Naive thymus-derived CD4-positive, alpha-beta T cell (primary cell): Measurements from ENCODE around the gene NXN. TPM values are rescaled to one million over a fixed set of nuclear protein-coding genes. Genes with fewer than 3 reads are reported as not detected.
"Not testable (repeated sequence)": the region's sequence is repeated elsewhere in the genome, so short reads cannot be mapped to it uniquely, and the experiment has no call there.

Source experiments
- ATAC-seq: fragments of 150-1000 bp; cut with Tn5 transposase; 2 replicates; pipeline ENCODE4 v1.10.0; 2021; ENCODE audit warnings: mild to moderate bottlenecking, moderate library complexity
- CTCF ChIA-PET: fragments of 350-600 bp; sonication (Branson Sonifier 250); formaldehyde crosslinking; loops from one replicate; lab custom pipeline; 2021; ENCODE audit warnings: antibody characterized with exemption; lab: Charles Lee
- POLR2A ChIA-PET: fragments of 350-600 bp; sonication (Branson Sonifier 250); formaldehyde crosslinking; loops from one replicate; lab custom pipeline; 2021; ENCODE audit warnings: antibody characterized with exemption, inconsistent platforms; lab: Charles Lee
- DNase-seq, 9 donors: peaks; one replicate each; pipeline versions ENCODE4 v3.0.0 to v3.0.0-alpha.2; 2020 to 2022; ENCODE audit warnings: mixed read lengths in 1 of 9
- H3K27ac ChIP-seq: one replicate; pipeline ENCODE4 v1.7.0; 2013; ENCODE audit warnings: mild to moderate bottlenecking, low read depth, low read length, moderate library complexity
- H3K27me3 ChIP-seq, 2 donors: one replicate each; pipeline ENCODE4 v1.7.0; 2013; ENCODE audit warnings: low read length in 2 of 2, mild to moderate bottlenecking in 2 of 2, moderate library complexity in 2 of 2; ENCODE audit not compliant: control insufficient read depth in 2 of 2, insufficient read depth in 2 of 2
- H3K36me3 ChIP-seq, 3 experiments: 1 replicate in 2 of 3; 2 replicates in 1 of 3; pipeline ENCODE4 v1.7.0; 2013; ENCODE audit warnings: low read length in 3 of 3, mild to moderate bottlenecking in 3 of 3, moderate library complexity in 1 of 3; ENCODE audit not compliant: insufficient read depth in 3 of 3, control insufficient read depth in 2 of 3
- H3K4me1 ChIP-seq, 2 donors: one replicate each; pipeline ENCODE4 v1.7.0; 2013; ENCODE audit warnings: low read length in 2 of 2, mild to moderate bottlenecking in 2 of 2, moderate library complexity in 1 of 2; ENCODE audit not compliant: control insufficient read depth in 2 of 2, insufficient read depth in 2 of 2
- H3K4me3 ChIP-seq: 2 replicates; pipeline ENCODE4 v1.7.0; 2013; ENCODE audit warnings: mild to moderate bottlenecking, low read length
- H3K9me3 ChIP-seq, 3 experiments: 1 replicate in 2 of 3; 2 replicates in 1 of 3; pipeline ENCODE4 v1.7.0; 2013; ENCODE audit warnings: low read length in 3 of 3; ENCODE audit not compliant: control insufficient read depth in 2 of 3
- H3K27ac Mint-ChIP-seq, 9 donors: one replicate each; pipeline ENCODE4 v1.8.0; 2020 to 2022; ENCODE audit warnings: mixed read lengths in 9 of 9, mild to moderate bottlenecking in 8 of 9, moderate library complexity in 5 of 9, inconsistent platforms in 2 of 9
- H3K27me3 Mint-ChIP-seq, 5 donors: one replicate each; pipeline ENCODE4 v1.8.0; 2021 to 2022; ENCODE audit warnings: mixed read lengths in 5 of 5, mild to moderate bottlenecking in 1 of 5
- H3K36me3 Mint-ChIP-seq, 5 donors: one replicate each; pipeline ENCODE4 v1.8.0; 2020 to 2022; ENCODE audit warnings: mixed read lengths in 5 of 5, mild to moderate bottlenecking in 3 of 5, inconsistent platforms in 1 of 5
- H3K4me1 Mint-ChIP-seq, 7 donors: one replicate each; pipeline ENCODE4 v1.8.0; 2020 to 2022; ENCODE audit warnings: mixed read lengths in 7 of 7, mild to moderate bottlenecking in 3 of 7, inconsistent platforms in 1 of 7
- H3K4me3 Mint-ChIP-seq, 10 donors: one replicate each; pipeline ENCODE4 v1.8.0; 2020 to 2022; ENCODE audit warnings: mild to moderate bottlenecking in 10 of 10, mixed read lengths in 10 of 10, moderate library complexity in 6 of 10, inconsistent platforms in 2 of 10
- H3K9me3 Mint-ChIP-seq, 11 donors: one replicate each; pipeline ENCODE4 v1.8.0; 2020 to 2022; ENCODE audit warnings: mixed read lengths in 11 of 11, mild to moderate bottlenecking in 4 of 11, inconsistent platforms in 1 of 11, moderate library complexity in 1 of 11
- intact Hi-C, 2 donors: fragments of 100-400 bp; cut with micrococcal nuclease; formaldehyde crosslinking; loops; one replicate each; pipeline ENCODE4 v1.15.1; 2023
- polyA plus RNA-seq, 2 donors: library from polyadenylated mRNA; unstranded; fragments of 300-500 nt; fragmentation: Illumina TruSeq; gene quantifications; one replicate each; pipeline ENCODE4 v1.2.3, GENCODE V29; 2021
- total RNA-seq, 6 experiments: library from RNA in 5 of 6; stranded (reverse) in 5 of 6; gene quantifications; 1 replicate in 5 of 6; 2 replicates in 1 of 6; pipeline ENCODE4 v1.2.3 and lab custom pipeline; 2021 to 2026

Gene NXN
- total and polyA plus RNA-seq, 7 experiments from 2014 or later, result 0.10 to 0.84 (median 0.30) TPM; not detected in 2

DNA sequence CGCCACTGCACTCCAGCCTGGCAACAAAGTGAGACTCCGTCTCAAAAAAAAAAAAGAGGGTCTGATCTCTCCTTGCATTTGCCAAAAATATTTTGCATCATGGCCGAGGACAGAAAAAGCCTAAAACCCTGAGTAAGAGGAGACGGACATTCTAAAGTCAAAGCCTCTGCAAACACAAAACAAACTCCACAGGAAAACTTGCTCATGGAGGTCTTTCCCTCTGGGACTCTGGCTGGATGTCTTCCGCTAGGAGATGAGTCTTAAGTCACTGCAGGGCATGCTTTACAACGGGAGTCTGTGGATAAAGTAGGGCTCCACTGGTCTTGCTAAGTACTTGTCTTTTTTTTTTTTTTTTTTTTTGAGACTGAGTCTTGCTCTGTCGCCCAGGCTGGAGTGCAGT is 123.4 kb downstream of the NXN start:
- Histone ChIP-seq H3K4me1 (no peaks in the 10 kb centered on the region), H3K9me3 (no peaks in the 10 kb centered on the region), H3K27ac (no peak overlapping the region), H3K4me3 (no peak overlapping the region), H3K27me3 (no peaks in the 10 kb centered on the region), H3K36me3 (no peaks in the 10 kb centered on the region)
- DNase-seq, result no peak
- H3K9me3 Mint-ChIP-seq, result peaks cover 0 to 1% (median 0%) of the 10 kb centered on the region in 11 donors
- POLR2A ChIA-PET, result no interaction called here
- peaks cover 0 to 13% (median 5%) of the 10 kb centered on the region in 5 donors for H3K27me3 Mint-ChIP-seq
- H3K4me1 Mint-ChIP-seq, result peaks cover 0 to 1% (median 0%) of the 10 kb centered on the region in 7 donors
- intact Hi-C loops, result no loop called here
- ATAC-seq, result no peak
- no peak overlapping the region for H3K4me3 Mint-ChIP-seq
- no peak overlapping the region for H3K27ac Mint-ChIP-seq
- H3K36me3 Mint-ChIP-seq, result no peaks in the 10 kb centered on the region
- CTCF ChIA-PET, result interaction anchor here (0.7 kb wide), 1 partner anchor 43 kb away, joined by 4 read pairs; no protein-coding TSS in a partner anchor

DNA sequence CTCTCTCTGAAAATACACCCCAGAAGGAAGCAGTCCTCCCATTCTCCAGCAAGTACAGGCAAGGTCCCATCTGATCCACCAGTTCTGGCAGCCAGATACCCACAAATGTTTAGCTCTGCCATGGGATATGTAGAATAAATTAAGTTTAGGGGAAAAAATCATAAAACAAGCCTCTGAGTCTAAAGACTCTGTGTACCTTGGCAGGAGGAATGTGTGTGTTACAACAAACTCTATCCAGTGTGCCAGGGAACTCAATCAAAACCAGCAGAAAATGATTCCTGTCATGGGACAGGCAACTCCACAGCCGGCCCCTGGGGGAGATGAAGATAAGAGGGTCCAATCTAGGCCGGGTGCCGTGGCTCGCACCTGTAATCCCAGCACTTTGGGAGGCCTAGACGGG is 124.0 kb downstream of the NXN start:
- Histone ChIP-seq H3K27ac (no peak overlapping the region), H3K4me1 (no peaks in the 10 kb centered on the region), H3K36me3 (no peaks in the 10 kb centered on the region), H3K4me3 (no peak overlapping the region), H3K9me3 (no peaks in the 10 kb centered on the region), H3K27me3 (no peaks in the 10 kb centered on the region)
- Mint-ChIP-seq H3K9me3 (peaks cover 0 to 1% (median 0%) of the 10 kb centered on the region in 11 donors), H3K27me3 (peaks cover 0 to 13% (median 7%) of the 10 kb centered on the region in 5 donors), H3K4me1 (peaks cover 0 to 1% (median 0%) of the 10 kb centered on the region in 7 donors), H3K4me3 (no peak overlapping the region), H3K27ac (no peak overlapping the region), H3K36me3 (no peaks in the 10 kb centered on the region)
- ChIA-PET CTCF (no interaction called here), POLR2A (no interaction called here)
- ATAC-seq (no peak), DNase-seq (no peak)
- intact Hi-C loops, result no loop called here

DNA sequence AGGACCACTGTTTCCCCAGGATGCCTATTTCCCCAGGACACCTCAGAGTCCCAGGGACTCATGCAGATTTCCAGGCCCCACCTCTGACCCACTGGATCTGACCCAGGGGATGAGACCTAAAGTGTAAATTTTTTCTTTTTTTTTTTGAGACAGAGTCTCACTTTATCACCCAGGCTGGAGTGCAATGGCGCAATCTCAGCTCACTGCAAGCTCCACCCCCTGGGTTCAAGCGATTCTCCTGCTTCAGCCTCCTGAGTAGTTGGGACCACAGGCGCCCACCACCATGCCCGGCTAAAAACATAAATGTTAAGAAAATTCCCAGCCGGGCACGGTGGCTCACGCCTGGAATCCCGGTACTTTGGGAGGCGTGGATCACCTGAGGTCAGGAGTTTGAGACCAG is 126.7 kb downstream of the NXN start:
- H3K4me3 Mint-ChIP-seq, H3K9me3 Mint-ChIP-seq, H3K36me3 Mint-ChIP-seq, POLR2A ChIA-PET, ATAC-seq, DNase-seq, CTCF ChIA-PET, H3K4me1 Mint-ChIP-seq, H3K4me1 ChIP-seq, H3K36me3 ChIP-seq, H3K9me3 ChIP-seq, H3K27me3 ChIP-seq, H3K4me3 ChIP-seq, H3K27ac ChIP-seq, H3K27ac Mint-ChIP-seq, intact Hi-C loops: not testable (repeated sequence)
- H3K27me3 Mint-ChIP-seq, result peaks cover 8 to 34% (median 15%) of the 10 kb centered on the region in 5 donors

GRCh38 chr17:852349-852748 is 127.2 kb downstream of the NXN start:
- ATAC-seq (no peak), DNase-seq (no peak)
- H3K4me3 ChIP-seq, result no peak overlapping the region
- peaks cover 0 to 6% of the 10 kb centered on the region in 2 donors for H3K27me3 ChIP-seq
- Mint-ChIP-seq H3K27ac (no peak overlapping the region), H3K27me3 (peaks cover 13 to 39% (median 20%) of the 10 kb centered on the region in 5 donors), H3K36me3 (no peaks in the 10 kb centered on the region), H3K4me1 (peaks cover 0 to 4% (median under 1%) of the 10 kb centered on the region in 7 donors), H3K4me3 (no peak overlapping the region), H3K9me3 (peaks cover 0 to 1% (median 0%) of the 10 kb centered on the region in 11 donors)
- H3K27ac ChIP-seq, result no peak overlapping the region
- peaks cover 0 to under 1% of the 10 kb centered on the region in 2 donors for H3K4me1 ChIP-seq
- ChIA-PET CTCF (no interaction called here), POLR2A (no interaction called here)
- H3K36me3 ChIP-seq, result no peaks in the 10 kb centered on the region
- no peaks in the 10 kb centered on the region for H3K9me3 ChIP-seq
- intact Hi-C loops, result no loop called here

- H3K36me3 Mint-ChIP-seq, result no peaks in the 10 kb centered on the region
- no peak overlapping the region for H3K27ac Mint-ChIP-seq
- no peak overlapping the region for H3K27ac ChIP-seq
- CTCF ChIA-PET, result no interaction called here
- peaks cover 0 to 7% of the 10 kb centered on the region in 2 donors for H3K27me3 ChIP-seq
- POLR2A ChIA-PET, result no interaction called here
- H3K36me3 ChIP-seq, result no peaks in the 10 kb centered on the region
- peaks cover 3 to 8% (median 5%) of the 10 kb centered on the region in 7 donors for H3K4me1 Mint-ChIP-seq
- ATAC-seq, result no peak
- no peaks in the 10 kb centered on the region for H3K9me3 ChIP-seq
- H3K27me3 Mint-ChIP-seq, result peaks cover 17 to 43% (median 20%) of the 10 kb centered on the region in 5 donors
- DNase-seq, result no peak
- H3K4me3 Mint-ChIP-seq, result no peak overlapping the region
- H3K4me3 ChIP-seq, result no peak overlapping the region
- H3K4me1 ChIP-seq, result peaks cover 0 to 5% of the 10 kb centered on the region in 2 donors
- intact Hi-C loops, result no loop called here
- H3K9me3 Mint-ChIP-seq, result peaks cover 0 to 1% (median 0%) of the 10 kb centered on the region in 11 donors
Measured at GRCh38 chr17:851924-852323, 127.7 kb downstream of the NXN start.

DNA sequence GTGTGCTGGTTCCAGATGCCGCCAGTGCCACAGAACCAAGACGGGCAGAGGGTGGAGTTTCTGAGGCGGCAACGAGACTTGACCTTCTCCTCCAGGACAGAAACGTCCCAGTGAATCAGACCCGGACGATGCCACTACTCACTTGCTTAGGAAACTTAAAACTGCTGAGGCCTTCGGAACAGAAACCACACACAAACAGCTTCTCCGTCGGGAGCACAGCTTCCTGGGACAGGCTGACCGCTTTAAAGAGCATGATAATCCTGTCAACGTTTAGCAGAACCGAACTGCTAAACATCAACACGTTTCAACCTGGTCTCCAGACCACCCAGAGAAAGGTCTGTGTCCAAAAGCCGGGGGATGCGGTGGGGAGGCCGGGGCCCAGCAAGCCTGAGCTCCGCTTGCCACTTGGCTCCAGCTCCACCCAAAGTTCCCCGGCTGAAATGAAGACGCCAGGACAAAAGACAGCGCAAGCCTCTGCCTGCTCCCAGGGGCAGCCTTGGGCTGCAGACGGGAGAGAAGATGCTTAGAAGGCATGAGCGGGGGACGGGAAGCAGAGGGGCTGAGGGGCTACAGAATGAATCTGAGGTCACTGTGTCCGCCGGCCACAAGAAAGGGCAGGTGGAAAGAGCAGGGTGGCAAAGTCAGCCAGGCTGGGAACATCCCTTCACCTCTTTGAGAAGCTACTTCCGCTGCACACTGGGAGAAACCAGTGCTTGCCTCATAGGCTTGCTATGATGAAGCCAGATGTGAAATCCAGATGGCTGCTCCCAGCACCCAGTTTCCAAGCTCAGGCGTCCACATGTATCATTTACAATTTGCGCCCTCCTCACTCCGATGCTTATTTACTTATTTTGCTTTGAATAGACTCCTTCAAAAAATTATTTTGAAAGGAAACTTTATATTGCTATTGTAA is 128.5 kb downstream of the NXN start:
- peaks cover 23 to 49% (median 24%) of the 10 kb centered on the region in 5 donors for H3K27me3 Mint-ChIP-seq
- POLR2A ChIA-PET, result no interaction called here
- H3K27ac ChIP-seq, result no peak overlapping the region
- H3K27me3 ChIP-seq, result peaks cover 0 to 7% of the 10 kb centered on the region in 2 donors
- H3K4me3 Mint-ChIP-seq, result no peak overlapping the region
- H3K9me3 Mint-ChIP-seq, result no peaks in the 10 kb centered on the region
- intact Hi-C loops, result no loop called here
- no peaks in the 10 kb centered on the region for H3K36me3 Mint-ChIP-seq
- H3K27ac Mint-ChIP-seq, result no peak overlapping the region
- CTCF ChIA-PET, result no interaction called here
- H3K36me3 ChIP-seq, result no peaks in the 10 kb centered on the region
- no peak for DNase-seq
- H3K4me3 ChIP-seq, result no peak overlapping the region
- ATAC-seq, result no peak
- no peaks in the 10 kb centered on the region for H3K9me3 ChIP-seq
- H3K4me1 Mint-ChIP-seq, result peaks cover 9 to 15% (median 10%) of the 10 kb centered on the region in 7 donors
- H3K4me1 ChIP-seq, result peaks cover 0 to 8% of the 10 kb centered on the region in 2 donors
